Peyer's patch (tissue), 4 donors: ENCODE results near the gene PSMD8. TPM values are rescaled to one million over a fixed set of nuclear protein-coding genes. Genes with fewer than 3 reads are reported as not detected.

ENCODE experiments used
- DNase-seq, 3 donors: peaks; one replicate each; pipeline ENCODE4 v3.0.0-alpha.2; 2017 to 2019
- H3K27ac ChIP-seq, 4 donors: fragments of 200-600 bp; sonication (generic); one replicate each; pipeline ENCODE4 v1.5.1; 2016 to 2019
- H3K27me3 ChIP-seq, 2 donors: fragments of 200-600 bp; sonication (generic); one replicate each; pipeline ENCODE4 v1.5.1; 2019
- H3K36me3 ChIP-seq, 3 donors: fragments of 200-600 bp; sonication (generic); one replicate each; pipeline ENCODE4 v1.5.1; 2016 to 2019
- H3K4me1 ChIP-seq, 4 donors: fragments of 200-600 bp; sonication (generic); one replicate each; pipeline ENCODE4 v1.5.1; 2016 to 2019
- H3K4me3 ChIP-seq, 4 donors: fragments of 200-600 bp; sonication (generic); 1 replicate in 3 of 4; 2 replicates in 1 of 4; pipeline ENCODE4 v1.5.1; 2016 to 2019; ENCODE audit warnings: mild to moderate bottlenecking in 1 of 4
- H3K9me3 ChIP-seq, 4 donors: fragments of 200-600 bp; sonication (generic); one replicate each; pipeline ENCODE4 v1.5.1; 2016 to 2019; ENCODE audit warnings: mild to moderate bottlenecking in 1 of 4
- CTCF ChIP-seq, 6 experiments: fragments of 450-650 bp in 4 of 6; fragments of 200-600 bp in 2 of 6; sonication (generic) in 1 of 6; IDR thresholded peaks; one replicate each; pipeline ENCODE4 v1.5.1; 2017 to 2019; ENCODE audit warnings: antibody characterized with exemption in 6 of 6, mild to moderate bottlenecking in 3 of 6, moderate library complexity in 1 of 6
- POLR2A ChIP-seq, 2 donors: fragments of 450-650 bp; IDR thresholded peaks; one replicate each; pipeline ENCODE4 v1.5.1; 2017; ENCODE audit warnings: antibody characterized with exemption in 2 of 2, mild to moderate bottlenecking in 2 of 2, moderate library complexity in 2 of 2
- total RNA-seq, 4 donors: library from RNA; depleted of rRNA; stranded (reverse); fragments of >200 nt; gene quantifications; one replicate each; pipeline ENCODE4 v1.1.0, GENCODE V29; 2016

Gene PSMD8
- total RNA-seq, 4 donors from 2014 or later: 118 to 211 (median 164) TPM

- peak in 1 of 3 donors; percentile 38 for DNase-seq
- H3K36me3 ChIP-seq: no peaks in the 10 kb centered on the region
- no peaks in the 10 kb centered on the region for H3K9me3 ChIP-seq
- no peak overlapping the region for H3K27ac ChIP-seq
- no peak overlapping the region for H3K4me3 ChIP-seq
- peaks cover 4 to 48% (median 31%) of the 10 kb centered on the region in 4 donors for H3K4me1 ChIP-seq
- no peaks in the 10 kb centered on the region for H3K27me3 ChIP-seq
- TF ChIP-seq CTCF (IDR thresholded peaks at IDR 0.05): no peak
Observed at GRCh38 chr19:38389957-38390924, 15.9 kb downstream of the PSMD8 start.

GRCh38 chr19:38391911-38392464 is 17.6 kb downstream of the PSMD8 start:
- Histone ChIP-seq H3K4me3 (no peak overlapping the region), H3K27me3 (no peaks in the 10 kb centered on the region), H3K27ac (no peak overlapping the region), H3K4me1 (peaks cover 3 to 36% (median 26%) of the 10 kb centered on the region in 4 donors), H3K9me3 (no peaks in the 10 kb centered on the region), H3K36me3 (no peaks in the 10 kb centered on the region)
- peak in 1 of 3 donors; percentile 40 for DNase-seq
- TF ChIP-seq POLR2A (IDR thresholded peaks at IDR 0.05) (no peak), CTCF (IDR thresholded peaks at IDR 0.05) (no peak)

- TF ChIP-seq POLR2A (IDR thresholded peaks at IDR 0.05): peak in 1 of 2 donors; percentile 15
- no peak for TF ChIP-seq CTCF (IDR thresholded peaks at IDR 0.05)
- no peaks in the 10 kb centered on the region for H3K27me3 ChIP-seq
- H3K9me3 ChIP-seq: no peaks in the 10 kb centered on the region
- no peak overlapping the region for H3K4me3 ChIP-seq
- H3K36me3 ChIP-seq: no peaks in the 10 kb centered on the region
- H3K27ac ChIP-seq: no peak overlapping the region
- H3K4me1 ChIP-seq: peaks cover 0 to 28% (median 20%) of the 10 kb centered on the region in 4 donors
- DNase-seq: peak in 2 of 3 donors; percentile 61 to 84
Observed at GRCh38 chr19:38392707-38393308, 18.4 kb downstream of the PSMD8 start.

GRCh38 chr19:38394488-38394887 is 20.1 kb downstream of the PSMD8 start:
- H3K27ac ChIP-seq: no peak overlapping the region
- peak in 2 of 3 donors; percentile 59 for DNase-seq
- TF ChIP-seq POLR2A (IDR thresholded peaks at IDR 0.05) (no peak), CTCF (IDR thresholded peaks at IDR 0.05) (no peak)

GRCh38 chr19:38395381-38396114 is 21.2 kb downstream of the PSMD8 start:
- Histone ChIP-seq H3K4me1 (peaks cover 0 to 13% (median 6%) of the 10 kb centered on the region in 4 donors), H3K36me3 (no peaks in the 10 kb centered on the region), H3K9me3 (no peaks in the 10 kb centered on the region), H3K4me3 (peak overlapping the region; percentile 29 to 48 (median 44)), H3K27me3 (no peaks in the 10 kb centered on the region), H3K27ac (peak overlapping the region in 1 of 4 donors; percentile 62)
- DNase-seq: no peak
- no peak for TF ChIP-seq POLR2A (IDR thresholded peaks at IDR 0.05)
- TF ChIP-seq CTCF (IDR thresholded peaks at IDR 0.05): no peak

More at GRCh38 chr19:38394488-38394887, 20.1 kb downstream of the PSMD8 start:
- Histone ChIP-seq H3K4me1 (peaks cover 0 to 13% (median 6%) of the 10 kb centered on the region in 4 donors), H3K4me3 (peak overlapping the region in 1 of 4 donors; percentile 44), H3K36me3 (no peaks in the 10 kb centered on the region), H3K9me3 (no peaks in the 10 kb centered on the region), H3K27me3 (no peaks in the 10 kb centered on the region)
